A673 (cell line): Measurements from ENCODE around the gene LDB3.

Experiments
- EZH2 ChIP-seq: fragments of 200-600 bp; sonication (generic); IDR thresholded peaks from 2 replicates; pipeline ENCODE4 v1.6.1; 2017; ENCODE audit warnings: borderline replicate concordance, low read depth, mild to moderate bottlenecking, mixed read lengths, antibody characterized with exemption, low read length; ENCODE audit not compliant: poor library complexity, severe bottlenecking
- TF ChIP-seq, protein P1 (sequence below): fragments of 300-800, 200-600 bp; sonication (generic); conservative IDR thresholded peaks from 2 replicates; pipeline ENCODE4 v1.5.1; 2017; ENCODE audit warnings: low read depth, mild to moderate bottlenecking, antibody characterized with exemption, low read length, moderate library complexity, mixed read lengths

DNA sequence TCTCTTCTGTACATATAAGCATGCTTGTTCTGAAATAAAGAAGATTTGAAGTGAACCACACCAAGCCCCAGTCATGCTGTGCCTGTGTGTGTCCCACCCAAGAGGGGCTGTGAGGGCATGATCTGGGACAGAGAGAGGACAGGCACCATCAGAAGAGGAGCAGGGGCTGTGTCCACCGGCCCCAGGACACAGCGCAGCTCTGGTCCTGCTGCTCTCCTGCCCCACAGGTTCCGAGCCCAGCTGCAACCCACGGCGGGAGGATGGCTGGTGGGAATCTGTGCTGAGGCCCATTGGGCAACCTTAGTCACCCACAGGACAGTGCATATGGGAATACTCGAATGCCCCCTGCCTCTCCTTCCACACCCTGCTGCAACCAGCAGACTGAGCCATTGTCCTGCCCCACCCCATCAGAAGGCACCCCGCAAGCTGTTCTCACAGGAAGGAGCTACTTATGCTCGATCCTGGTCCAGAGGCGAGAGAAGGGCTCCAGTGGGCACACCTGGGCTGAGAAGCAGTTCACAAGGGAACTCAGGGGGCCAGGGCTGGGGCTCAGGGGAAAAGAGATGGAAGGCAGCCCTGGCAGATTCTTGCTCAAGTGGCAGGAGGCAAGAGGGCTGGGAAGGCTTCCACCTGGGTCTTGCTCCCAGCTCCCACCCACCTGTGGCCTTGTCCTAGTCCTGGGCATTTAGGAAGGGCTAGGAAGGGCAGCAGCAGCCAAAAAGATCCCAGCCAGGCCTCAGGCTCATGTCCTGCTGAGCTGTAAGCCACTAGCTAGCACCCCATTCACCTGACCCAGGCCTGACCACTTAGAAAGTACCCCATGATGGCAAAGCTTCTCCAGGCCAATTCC, 31.9 kb downstream of the LDB3 start:
- TF ChIP-seq, protein P1, sequence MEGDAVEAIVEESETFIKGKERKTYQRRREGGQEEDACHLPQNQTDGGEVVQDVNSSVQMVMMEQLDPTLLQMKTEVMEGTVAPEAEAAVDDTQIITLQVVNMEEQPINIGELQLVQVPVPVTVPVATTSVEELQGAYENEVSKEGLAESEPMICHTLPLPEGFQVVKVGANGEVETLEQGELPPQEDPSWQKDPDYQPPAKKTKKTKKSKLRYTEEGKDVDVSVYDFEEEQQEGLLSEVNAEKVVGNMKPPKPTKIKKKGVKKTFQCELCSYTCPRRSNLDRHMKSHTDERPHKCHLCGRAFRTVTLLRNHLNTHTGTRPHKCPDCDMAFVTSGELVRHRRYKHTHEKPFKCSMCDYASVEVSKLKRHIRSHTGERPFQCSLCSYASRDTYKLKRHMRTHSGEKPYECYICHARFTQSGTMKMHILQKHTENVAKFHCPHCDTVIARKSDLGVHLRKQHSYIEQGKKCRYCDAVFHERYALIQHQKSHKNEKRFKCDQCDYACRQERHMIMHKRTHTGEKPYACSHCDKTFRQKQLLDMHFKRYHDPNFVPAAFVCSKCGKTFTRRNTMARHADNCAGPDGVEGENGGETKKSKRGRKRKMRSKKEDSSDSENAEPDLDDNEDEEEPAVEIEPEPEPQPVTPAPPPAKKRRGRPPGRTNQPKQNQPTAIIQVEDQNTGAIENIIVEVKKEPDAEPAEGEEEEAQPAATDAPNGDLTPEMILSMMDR = no peak
- TF ChIP-seq EZH2 = no peak
